ACHN (cell line): Measurements from ENCODE around the gene MYO18B.

Source experiments
- DNase-seq: peaks from one replicate; pipeline ENCODE4 v3.0.0-alpha.2; 2015
- in situ Hi-C: cut with HindIII; loops from 2 replicates; pipeline ENCODE4 v1.10.0; 2017; ENCODE audit warnings: low sequenced_read_pairs, low pct_ligation_motif_present, low pct_unique_long_range_greater_than_20kb

Gene MYO18B

DNA sequence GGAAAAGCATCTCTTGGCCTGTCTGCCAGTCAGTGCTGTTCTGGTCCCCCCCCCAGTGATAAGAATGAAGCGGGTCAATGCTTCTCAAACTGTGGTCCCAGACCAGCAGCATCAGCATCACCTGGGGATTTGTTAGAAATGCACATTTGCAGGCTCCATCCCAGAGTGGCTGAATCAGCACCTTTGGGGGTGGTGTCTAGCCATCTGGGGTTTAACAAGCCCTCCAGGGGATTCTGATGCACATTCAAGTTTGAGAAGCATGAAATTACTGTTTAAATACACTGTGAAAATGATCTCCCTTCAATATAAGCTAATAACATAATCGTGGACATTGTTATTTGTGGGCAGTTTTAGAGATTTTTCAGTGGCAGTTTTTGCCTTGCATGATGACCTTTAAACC, 133.5 kb downstream of the MYO18B start:
- DNase-seq = no peak
- in situ Hi-C loops = no loop called here

DNA sequence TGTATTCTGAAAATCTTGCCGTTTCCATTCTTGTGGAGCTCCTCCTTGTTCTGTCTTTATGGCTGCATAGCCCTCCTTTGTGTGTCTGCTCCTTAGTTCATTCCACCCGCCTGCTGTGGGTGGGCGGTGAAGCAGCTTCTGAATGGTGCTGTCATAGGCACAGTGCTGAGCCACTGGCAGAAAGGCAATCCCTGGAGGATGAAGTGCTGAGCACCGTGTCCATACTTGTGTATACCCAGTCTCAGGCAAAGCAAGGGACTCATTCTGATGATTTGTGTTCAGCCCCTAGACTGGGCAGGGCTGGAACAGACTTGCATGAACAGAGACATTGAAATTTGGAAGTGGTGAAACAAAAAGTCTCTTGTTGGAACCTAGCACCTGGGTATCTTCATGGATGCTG, 134.9 kb downstream of the MYO18B start:
- no peak for DNase-seq
- in situ Hi-C loops = no loop called here

DNA sequence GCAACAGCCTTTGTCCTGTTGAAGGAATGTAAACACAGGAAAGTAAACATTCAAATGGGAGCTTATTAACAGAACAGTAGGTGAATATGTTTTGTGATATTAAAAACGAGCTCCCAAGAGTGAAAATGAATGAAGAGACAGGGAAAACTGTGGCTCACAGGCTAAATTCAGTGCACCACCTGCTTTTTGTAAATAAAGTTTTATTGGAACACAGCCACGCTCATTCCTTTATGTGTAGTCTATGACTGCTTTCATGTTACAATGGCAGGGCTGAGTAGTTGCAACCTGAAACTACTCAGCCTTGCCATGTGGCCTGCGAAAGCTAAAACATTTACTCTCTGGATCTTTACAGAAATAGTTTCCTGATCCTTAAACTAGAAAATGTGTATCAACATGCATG, 136.9 kb downstream of the MYO18B start:
- no peak for DNase-seq
- in situ Hi-C loops = no loop called here

DNA sequence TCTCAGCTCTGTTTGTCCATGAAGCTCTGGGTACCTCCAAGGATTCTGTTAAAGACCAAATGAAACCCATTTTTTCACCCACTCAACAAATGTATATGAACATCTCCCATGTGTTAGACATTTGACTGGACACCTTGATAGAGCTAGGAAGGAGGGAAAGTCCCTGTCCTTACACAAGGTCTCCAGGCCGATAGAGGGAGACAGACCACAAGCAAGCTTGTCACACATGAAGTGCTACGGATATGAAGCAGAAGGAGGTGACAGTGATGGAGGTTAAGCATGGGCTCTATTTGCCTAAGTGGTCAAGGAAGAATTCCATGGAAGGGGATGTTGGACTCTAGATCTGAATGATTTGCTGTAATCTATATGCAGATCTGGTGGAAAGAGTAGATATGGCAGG, 138.5 kb downstream of the MYO18B start:
- in situ Hi-C loops = no loop called here
- peak; percentile 2 for DNase-seq

DNA sequence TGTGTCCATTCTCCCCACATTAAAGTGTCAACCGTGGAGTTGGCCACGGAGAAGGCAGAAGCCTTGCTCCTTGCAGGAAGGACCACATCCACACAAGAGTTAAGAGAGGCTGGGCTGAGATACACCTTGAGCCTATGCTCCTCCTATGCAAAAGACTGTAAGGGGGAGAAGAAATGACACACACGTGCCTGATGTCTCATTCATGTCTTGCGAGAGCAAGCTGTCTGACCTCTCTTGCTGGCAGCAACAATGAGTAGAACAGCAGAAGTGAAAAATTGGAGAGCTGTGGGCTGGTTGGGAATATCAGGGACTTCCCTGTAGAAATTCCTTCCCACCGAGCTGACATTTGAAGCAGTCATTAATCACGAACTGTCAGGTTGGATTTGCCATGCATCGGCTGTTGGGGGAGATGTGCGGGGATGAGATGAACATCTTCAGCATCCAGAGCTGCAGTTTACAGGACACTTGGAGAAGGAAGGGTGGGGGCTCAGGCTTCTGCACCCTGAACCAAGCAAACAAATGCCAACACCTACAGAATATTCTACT, 139.3 kb downstream of the MYO18B start:
- DNase-seq = no peak
- in situ Hi-C loops = no loop called here

DNA sequence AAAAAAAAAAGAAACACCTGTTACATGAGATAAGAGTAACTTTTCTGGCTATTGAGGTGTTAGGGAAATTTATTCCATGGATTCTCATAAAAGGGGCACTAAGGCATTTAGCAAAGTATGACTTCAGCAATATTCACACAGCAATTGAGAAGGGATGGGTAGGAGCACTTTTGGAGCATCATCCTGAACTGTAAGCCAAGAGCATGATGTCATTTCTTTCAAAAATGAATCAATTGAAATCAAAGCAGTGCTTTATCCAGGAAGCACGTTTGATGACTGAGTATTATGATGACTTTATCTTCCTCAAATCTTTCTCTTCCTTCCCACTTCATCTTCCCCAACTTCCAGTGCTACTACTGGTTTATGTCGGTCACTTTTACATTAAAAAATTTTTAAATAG, 140.4 kb downstream of the MYO18B start:
- DNase-seq = no peak
- in situ Hi-C loops = no loop called here

DNA sequence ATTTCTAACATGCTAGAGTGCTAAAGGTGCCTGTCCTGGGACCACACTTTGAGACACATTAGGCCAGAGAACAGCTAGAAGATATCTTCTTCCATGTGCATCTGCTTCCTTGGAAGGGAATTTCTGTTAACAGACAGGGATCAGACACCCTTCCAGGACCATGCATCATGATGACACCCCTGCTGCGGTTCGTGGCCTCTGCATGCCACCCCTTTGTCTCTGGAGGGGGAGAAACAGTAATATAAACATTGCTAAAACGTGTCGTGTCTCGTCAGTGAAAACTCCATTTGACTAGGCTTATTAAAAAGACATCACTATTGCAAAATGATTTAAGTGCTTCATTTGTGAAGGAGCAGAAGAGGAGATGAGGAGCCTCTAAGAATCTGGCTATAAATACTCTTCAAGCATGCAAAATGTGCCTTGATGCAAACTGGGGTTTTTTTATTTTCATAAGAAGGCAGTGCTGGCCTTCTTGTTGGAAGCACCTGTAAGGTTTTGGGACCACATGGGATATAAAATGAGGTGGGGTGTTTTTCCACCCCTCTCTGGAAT, 141.6 kb downstream of the MYO18B start:
- no peak for DNase-seq
- in situ Hi-C loops = no loop called here

DNA sequence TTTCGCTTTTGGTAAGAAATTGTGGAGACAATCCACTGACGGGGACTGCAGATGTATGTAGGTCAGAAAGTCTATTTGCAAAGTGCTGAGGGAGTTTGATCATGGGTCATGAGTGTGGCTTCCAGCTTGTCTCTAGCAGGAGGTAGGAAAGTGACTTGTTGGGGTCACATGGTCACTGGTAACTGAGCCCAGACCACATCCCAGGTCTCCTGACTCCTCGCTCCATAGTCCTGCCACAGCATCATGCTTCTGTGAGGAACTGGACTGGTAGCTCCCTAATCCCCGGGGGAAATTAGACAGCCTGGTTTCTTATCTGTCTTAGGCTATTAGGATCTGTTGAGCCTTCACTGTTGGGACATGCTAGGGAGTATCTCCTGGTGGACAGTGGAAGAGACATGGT, 142.1 kb downstream of the MYO18B start:
- in situ Hi-C loops = no loop called here
- DNase-seq = no peak

DNA sequence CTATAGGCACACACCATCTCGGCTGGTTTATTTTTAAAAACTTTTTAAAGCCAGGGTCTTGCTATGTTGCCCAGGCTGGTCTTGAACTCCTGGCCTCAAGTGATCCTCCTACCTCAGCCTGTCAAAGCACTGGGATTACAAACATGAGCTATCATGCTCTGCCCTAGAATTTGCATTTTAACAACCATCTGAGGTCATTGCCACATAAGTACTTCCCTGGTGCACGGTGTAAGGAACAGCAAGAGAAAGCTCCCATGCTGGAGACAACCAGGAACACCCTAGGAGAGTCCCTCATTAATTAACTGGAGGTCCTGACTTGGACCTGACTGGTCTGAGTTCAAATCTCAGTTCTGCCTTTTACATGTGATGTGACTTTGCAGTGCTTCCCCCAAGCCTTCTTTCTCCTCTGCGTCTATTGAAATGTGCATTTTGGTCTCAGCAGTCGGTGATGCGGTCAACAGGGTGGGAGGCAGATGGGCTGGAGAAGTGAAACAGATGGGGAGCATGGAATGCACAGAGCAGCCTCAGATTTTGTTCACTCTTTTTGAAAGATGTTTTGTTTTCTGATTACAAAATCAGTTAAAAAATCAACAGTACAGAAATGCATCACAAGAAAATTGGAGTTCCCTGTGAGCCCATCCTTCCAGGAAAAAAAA, 146.5 kb downstream of the MYO18B start:
- DNase-seq = no peak
- in situ Hi-C loops = no loop called here

DNA sequence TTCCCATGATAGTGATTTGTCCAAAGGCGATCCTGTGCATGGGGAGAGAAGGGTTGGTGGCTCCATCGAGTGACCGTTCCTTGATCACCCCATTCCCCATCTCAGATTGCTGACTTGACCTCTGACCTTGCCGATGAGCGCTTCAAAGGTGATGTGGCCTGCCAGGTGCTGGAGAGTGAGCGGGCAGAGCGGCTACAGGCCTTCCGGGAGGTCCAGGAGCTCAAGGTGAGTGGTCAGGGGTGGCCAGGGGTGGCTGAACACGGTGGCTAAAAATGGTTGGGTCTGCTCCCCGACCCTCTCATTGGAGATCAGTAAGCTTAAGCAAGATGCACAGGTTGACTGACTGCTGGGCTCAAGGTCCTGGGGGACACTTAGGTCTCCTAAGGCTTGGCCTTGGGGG, 148.7 kb downstream of the MYO18B start:
- DNase-seq = no peak
- in situ Hi-C loops = no loop called here

DNA sequence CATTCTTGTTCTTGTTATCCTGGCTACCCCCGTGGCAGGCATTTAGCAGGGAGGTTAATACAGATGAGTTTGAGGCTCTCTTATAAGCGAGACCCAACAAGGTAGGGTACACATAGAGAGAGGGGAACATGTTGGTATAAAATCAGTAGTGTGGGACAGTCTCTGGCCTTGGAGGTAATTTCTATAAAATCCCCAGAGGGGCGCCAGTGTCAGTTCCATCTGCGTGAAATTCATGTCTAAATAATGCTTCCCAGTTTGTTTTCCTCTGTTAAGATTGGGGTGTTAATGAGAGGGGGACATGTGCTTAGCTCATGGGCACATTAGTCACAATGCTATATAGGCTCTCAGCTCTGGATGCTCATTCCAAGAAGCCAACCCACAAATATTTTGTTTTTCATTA, 150.7 kb downstream of the MYO18B start:
- in situ Hi-C loops = no loop called here
- no peak for DNase-seq

DNA sequence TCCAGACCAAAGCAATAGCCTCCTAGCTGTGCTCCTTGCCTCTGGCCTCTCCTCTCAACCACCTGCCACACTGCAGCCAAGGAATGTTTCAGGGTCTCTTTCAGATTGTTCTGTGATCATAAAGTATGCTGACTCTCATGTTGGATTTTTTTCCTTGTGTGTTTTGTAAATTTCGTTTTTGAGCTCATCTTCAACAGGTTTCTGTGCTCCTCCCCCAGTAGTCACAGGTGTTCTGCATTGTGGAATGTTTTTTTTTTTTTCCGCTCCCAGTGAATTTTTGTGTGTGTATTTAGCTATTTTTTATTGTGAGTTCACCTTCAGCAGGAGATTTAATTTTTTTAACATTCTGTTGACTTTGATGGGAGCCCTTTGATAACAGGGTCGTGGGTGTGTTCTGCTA, 153.7 kb downstream of the MYO18B start:
- in situ Hi-C loops = no loop called here
- DNase-seq = no peak

DNA sequence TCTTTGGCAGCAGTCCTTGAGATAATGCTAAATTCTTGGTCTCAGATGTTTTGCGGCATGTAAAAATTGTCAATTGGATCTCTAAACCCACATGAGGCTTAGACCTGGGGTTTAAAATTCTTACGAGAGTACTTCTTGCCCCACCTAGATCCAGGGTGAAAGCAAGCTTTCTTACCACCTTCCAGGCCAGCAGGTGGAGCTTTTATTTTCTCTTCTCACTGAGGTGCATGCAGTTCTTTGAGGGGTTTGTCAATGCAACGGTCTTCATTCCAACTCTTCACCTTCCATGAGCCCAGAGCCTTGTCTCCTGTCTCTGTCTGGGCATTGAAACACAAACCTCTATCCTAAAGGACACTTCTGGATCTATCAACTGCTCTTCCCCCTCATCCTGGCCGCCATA, 154.1 kb downstream of the MYO18B start:
- DNase-seq = no peak

DNA sequence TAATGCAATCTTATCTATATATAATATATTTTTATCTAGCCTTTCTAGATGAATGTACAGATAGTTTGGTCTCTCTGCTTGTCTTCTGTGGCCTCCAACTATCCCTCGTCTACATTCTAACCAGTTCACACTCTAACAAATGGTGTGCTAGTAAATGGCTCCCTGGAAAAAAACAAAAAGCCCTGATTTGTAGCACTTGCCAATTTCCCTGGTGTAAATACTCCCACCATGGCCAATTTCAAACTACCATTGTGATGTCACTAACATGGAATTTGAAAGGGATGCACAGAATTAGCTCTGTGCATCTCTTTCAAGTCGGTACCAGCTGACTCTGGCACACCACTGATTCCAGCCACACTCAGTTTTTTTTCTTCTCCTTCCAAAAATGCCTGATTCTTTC, 154.6 kb downstream of the MYO18B start:
- DNase-seq = no peak
- in situ Hi-C loops = no loop called here

More for the DNA sequence above, 154.1 kb downstream of the MYO18B start:
- in situ Hi-C loops = no loop called here

DNA sequence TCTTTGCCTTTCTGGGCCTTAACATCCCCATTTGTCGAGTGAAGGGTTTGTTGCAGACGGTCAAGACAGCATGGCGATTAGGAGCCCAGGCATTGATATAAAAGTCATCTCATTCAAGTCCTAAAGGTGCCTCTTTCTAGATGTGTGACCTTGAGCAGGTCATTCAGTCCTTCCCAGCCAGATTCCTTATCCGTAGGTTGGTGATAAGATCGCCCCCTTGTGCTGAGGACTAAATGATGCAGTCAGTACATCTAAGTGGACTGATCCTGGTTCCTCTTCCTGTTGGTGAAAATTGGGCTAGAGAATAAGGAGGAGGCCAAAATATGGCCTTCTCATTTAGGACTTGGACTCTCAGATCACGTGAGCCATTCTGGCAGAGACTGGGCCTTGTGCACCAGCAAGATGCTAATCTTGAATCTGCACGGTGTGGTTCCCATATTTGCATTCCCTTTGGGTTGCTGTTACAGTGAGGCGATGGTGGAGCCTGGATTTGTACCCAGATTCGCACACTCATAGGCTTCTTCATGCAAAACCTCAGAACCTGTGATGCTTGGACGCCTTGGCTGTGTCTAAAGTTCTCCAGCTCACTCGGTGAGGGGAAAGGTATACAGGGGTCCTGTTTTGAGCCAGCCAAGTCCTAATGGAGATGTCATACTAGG, 156.8 kb downstream of the MYO18B start:
- in situ Hi-C loops = no loop called here
- peak; percentile 19 for DNase-seq

DNA sequence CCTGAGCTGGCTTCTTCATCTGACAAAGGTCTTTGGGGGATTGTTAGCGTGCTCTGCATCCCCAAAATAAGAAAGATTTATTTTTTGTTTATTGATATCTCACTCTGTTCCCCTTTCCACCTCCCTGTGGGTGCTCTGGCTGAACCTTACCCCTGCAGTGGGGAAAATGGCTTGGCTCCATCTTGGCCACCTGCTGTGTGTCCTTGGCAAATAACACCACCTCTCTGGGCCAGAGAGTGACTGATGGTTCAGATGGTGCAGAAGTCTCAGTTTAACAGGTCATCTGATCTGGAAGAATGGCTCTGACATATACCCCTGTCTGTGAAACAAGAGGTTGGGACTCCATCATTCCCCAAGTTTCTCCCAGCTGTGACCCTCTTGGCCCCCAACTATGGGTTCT, 157.6 kb downstream of the MYO18B start:
- in situ Hi-C loops = no loop called here
- no peak for DNase-seq

DNA sequence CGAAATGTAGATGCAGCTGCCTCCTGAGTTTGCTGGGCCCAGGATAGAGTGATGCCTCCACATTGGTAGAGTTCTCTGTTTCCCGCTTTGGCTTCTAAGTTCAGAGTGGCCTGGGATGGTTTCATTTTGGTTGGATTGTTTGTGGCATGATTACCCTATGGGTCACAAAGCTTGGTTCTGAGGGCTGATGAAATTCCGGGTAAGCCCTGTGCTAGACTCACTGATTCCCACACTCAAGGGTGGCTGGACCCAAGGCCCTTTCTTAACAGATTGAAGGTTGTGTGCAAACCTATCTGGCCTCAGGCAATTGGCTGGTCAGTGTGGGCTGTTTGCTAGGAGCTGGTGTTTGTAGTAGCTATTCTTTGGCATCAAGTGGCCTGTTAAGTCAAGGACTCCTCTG, 158.4 kb downstream of the MYO18B start:
- no peak for DNase-seq
- in situ Hi-C loops = no loop called here

DNA sequence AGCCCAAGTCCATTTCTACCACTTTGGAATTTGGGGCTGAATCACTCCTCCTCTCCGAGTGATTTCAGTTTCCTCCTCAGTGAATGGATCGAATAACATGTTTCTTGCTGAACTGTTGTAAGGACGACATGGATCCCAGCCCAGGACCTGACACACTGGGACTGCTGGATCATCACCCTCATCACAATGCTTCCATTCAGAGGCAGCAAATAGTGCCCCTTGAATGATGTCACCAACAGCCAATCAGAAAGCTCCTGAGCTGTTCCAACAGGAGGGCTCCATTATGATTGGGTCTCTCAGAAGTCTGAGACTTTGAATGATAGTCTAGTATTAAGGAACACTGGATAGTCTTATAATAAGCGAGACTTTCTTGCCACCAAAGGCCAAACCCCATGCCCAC, 158.9 kb downstream of the MYO18B start:
- no peak for DNase-seq
- in situ Hi-C loops = no loop called here

DNA sequence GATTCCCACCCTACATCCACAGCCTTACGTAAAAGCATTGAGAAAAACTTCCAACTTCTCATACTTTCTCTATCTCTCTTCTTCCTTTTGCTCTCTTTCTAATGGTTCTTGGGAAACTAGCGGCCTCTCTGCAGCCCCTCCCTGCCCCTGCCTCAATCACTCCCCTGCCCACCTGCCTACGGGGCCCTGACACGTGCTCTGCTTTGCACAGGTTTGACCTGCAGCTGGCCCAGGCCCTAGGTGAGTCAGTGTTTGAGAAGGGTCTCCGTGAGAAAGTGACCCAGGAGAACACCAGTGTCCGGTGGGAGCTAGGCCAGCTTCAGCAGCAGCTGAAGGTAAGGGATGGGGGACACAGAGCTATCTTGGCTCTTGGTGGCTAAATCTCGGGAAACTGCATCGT, 160.4 kb downstream of the MYO18B start:
- no peak for DNase-seq
- in situ Hi-C loops = no loop called here

DNA sequence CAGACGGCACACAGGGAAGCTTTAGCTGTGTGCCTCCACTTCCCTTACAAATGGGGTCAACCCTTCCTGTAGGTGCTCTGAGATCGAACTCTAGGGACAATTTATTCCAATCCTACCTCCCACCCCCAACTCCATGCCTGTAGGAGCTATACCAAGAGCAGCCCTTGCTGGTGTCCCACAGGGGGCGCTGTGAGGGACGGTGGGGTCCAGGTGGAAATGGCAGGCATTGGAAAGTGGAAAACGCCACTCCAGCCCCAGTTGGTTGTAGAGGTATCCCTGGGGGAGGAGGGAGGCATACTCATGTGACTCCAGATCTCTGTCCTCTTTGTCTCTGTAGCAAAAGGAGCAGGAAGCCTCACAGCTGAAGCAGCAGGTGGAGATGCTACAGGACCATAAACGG, 161.3 kb downstream of the MYO18B start:
- peak; percentile 14 for DNase-seq
- in situ Hi-C loops = no loop called here
